Measurements from ENCODE around the gene CDT1.

DNA sequence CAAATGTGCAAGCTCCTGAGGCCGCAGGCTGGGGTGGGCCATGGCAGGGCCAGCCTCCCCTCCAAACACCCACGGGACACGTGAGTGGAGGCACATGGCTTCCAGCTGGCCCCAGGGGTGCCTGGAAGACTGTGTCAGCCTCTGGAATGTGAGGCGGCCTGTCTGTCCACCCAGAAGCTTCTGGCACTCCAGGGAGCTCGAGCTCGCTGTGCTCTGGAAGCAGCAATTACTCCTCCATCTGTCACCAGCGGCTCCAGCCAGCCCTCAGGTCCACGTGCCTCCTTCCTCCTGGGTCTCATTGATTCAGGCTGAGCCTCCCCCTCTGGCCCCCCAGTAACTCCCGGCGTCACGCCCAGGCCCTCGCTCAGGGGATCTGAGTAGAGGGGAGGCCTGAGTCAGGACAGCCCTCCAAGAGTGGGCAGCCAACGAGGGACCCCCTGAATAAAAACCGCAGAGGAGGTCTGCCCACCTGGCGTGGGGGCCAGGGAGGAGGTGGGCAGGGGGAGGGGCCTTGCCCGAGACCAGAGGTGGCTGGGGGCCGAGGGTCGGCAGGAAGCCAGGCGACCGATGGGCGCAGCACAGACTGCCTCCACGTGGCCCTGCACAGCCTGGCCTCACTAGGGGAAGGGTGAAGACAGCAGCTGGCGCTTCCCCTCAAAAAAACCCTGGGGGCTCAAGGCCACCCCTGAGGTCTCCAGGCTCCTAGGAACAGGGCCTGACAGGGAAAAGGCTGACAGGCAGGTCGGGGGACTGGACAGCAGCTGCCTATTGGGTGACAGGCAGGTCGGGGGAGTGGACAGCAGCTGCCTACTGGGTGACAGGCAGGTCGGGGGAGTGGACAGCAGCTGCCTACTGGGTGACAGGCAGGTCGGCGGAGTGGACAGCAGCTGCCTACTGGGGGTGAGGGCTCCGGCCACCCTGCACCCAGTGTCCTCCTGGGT, 30.4 kb upstream of the CDT1 start:
- TF ChIP-seq, protein P1, sequence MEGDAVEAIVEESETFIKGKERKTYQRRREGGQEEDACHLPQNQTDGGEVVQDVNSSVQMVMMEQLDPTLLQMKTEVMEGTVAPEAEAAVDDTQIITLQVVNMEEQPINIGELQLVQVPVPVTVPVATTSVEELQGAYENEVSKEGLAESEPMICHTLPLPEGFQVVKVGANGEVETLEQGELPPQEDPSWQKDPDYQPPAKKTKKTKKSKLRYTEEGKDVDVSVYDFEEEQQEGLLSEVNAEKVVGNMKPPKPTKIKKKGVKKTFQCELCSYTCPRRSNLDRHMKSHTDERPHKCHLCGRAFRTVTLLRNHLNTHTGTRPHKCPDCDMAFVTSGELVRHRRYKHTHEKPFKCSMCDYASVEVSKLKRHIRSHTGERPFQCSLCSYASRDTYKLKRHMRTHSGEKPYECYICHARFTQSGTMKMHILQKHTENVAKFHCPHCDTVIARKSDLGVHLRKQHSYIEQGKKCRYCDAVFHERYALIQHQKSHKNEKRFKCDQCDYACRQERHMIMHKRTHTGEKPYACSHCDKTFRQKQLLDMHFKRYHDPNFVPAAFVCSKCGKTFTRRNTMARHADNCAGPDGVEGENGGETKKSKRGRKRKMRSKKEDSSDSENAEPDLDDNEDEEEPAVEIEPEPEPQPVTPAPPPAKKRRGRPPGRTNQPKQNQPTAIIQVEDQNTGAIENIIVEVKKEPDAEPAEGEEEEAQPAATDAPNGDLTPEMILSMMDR (IDR thresholded peaks at IDR 0.05; ENCODE audit: insufficient read depth, low read length, poor library complexity, severe bottlenecking): no peak
- no peak for TF ChIP-seq EZH2phosphoT487 (conservative IDR thresholded peaks at IDR 0.05; ENCODE audit: low read length)
